IPS DF 19.7 (cell line): ENCODE results near the gene CCT6B.

Source experiments
- DNase-seq: peaks from one replicate; pipeline ENCODE4 v3.0.0-alpha.2; 2013; ENCODE audit warnings: low read depth, low spot score

CCT6B gene

GRCh38 chr17:34886831-34887230, 74.4 kb downstream of the CCT6B start:
- no peak for DNase-seq

DNA sequence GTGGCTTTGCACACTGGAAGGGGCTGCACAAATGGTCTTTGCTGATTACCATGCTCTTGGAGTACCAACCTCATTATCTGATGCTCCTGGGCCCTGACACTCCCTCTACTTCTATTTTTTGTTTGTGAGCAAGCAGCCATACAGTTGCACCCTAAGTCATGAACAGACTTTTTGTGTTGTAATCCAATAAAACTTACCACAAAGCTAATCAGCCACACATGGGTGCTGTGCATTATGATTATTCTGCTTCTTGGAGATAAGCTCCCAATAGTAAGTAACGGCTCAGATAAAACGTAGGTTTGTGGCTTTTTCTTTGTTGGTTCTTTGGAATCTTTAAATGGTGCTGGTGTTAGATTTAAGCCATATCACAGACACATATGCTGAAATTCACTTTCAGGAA, 76.2 kb downstream of the CCT6B start:
- DNase-seq, result no peak

GRCh38 chr17:34884597-34884996, 76.7 kb downstream of the CCT6B start:
- DNase-seq, result no peak

DNA sequence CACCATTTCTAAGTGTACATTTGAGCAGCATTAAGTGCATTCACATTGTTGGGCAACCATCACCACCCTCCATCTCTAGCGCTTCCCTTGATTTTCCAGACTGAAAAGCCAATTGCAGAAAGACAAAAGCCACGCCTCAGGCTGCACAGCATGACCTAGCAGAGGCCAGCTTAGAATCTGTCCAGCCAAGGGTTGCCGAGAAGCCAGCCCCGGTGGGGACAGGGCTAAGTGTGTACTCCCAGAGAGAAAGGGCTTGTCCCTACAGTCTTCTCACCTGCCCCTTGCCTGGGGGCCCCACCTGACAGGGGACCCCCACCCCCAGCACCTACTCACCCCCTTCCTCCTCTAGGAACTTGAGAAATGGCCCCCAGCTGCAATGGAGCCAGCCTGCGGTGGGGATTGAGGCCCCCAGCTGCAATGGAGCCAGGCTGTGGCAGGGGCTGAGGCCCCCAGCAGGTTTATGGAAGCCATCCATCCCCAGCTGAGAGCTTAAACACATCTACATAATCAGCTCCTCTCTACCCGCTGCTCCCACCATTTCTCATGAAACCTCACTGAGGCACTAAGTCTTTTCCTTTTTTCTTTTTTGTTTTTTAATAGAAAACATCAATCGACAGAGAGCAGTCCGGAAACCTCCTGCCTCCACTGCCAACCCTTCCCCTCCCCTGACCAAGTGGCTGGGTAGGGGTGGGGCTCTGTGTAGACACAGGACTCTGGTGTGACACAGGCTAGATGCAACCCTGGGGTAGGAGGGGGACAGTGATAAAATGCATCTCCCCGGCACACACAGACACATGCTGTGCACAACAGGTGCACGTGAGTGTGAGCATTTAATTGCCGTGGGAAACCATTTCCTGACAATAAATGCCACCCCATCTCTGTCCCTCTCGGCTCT, 77.9 kb downstream of the CCT6B start:
- DNase-seq, result no peak

DNA sequence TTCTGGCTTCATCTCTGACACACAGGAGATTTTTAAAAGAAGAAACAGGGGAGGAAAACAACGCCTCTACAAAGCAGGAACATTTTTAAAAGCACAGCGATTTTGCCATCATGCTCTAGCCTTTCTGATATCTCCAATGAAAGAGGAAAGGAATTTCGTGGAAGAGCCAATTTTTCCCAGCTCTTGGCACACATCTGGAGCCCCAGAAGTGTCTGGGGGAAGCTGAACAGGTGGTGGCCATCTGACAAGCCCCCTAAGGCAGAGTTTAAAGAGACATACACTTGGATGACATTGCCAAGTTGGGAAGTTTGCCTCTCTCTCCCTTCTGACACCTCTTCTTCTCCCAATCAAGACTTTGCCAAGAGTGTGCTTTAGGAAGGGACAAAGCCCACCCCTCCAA, 82.1 kb downstream of the CCT6B start:
- no peak for DNase-seq
